AG08396 (cell line): ENCODE data around the gene CHSY1.
A peak's percentile ranks its signal among the peaks of the same experiment; 100 is the strongest.

Experiments
- DNase-seq: peaks from one replicate; pipeline ENCODE4 v3.0.0; 2012; ENCODE audit warnings: low spot score, mixed read lengths

CHSY1 gene

DNA sequence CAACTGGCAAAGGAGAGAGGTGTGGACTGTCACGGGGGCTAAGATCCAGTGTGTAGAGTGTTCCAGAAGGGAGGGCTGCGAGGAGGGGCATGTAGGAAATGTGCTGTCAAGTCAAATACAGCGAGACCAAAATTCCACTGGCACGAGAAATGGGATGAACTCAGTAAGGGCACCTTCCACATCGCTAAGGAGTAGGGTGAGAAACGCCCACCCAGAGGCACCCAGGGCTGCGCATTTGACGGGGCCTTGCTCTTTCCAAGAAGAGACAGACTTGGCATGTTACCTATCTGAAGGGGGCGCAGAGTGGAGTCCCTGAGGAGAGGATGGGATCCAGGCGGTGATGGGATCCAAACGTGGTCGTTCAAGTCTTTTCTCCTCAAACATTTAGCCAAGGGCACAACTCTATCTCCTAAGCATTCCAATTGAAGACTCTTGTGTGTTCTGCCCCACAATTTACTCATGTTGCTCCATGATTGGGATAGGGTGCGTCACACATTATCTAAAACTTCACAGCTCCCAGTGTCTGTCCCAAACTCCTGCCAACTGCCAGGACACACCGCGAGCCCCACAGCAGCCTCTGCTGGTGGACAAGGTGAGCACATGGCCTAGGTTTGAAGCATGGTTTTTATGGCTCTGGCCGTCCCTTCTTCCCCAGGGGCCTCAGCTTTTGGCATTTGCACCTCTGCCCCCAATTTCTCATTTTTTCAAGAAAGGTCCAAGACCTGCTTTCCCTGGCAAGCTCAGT lies 17.8 kb upstream of the CHSY1 start:
- no peak for DNase-seq

DNA sequence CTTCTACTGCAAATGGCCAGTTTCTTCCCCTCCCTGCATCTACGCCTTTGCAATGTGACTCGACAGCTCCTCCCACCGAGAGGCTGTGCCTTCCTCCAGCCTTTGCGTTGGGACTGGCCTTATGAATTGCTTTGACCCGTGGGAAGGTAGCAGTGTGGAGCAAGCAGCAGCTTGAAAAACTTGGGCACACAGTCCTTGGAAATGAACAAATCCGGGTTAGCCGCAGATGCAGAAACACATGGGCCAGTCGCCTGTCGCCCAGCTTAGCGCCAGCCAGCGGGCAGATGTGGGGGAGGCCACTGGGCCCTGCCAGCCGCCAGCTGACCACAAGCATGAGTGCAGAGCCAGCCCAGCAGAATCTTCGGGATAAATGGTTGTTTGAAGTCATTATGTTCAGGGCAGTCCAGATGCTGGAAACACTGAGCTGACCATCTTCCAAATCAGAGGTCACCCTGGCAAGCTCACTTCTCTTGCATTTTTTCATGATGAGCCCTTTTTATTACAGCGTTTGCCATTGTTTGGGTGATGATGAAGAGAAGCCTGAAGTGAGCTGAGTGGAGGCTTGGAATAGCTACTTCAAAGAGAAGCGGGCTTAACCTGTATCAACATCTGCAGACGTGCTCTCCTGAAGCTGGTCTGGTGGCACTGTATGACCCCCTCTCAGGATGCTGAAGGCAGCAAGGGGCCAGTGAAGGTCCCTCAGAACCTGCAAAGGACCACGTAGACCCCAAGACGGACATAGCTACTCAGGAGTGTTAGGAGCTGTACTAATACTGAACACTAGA lies 15.7 kb upstream of the CHSY1 start:
- DNase-seq: peak; percentile 86

DNA sequence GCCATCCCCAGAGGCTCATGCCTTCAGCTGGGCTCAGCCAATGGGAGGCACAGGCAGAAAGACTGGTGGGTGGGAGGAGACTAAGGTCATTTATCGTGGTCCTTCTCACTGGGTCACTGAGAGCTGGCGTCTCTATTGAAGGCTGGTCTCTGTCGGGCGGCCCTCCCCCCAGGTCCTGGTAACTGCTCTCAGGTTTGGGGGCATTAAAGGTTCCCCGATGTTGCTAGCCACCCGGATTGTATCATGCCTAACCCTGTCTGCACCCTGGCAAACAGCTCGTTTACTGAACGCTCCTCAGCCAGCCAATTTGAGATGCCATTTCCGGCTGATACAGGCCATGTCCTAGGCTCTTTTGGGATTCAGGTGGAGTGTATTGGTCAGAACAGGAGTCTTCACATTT lies 14.9 kb upstream of the CHSY1 start:
- DNase-seq: no peak

- DNase-seq: peak; percentile 35
Observed at GRCh38 chr15:101266034-101266433, 14.2 kb upstream of the CHSY1 start.

- no peak for DNase-seq
Observed at GRCh38 chr15:101264911-101265641, 13.2 kb upstream of the CHSY1 start.

GRCh38 chr15:101264011-101264410 lies 12.2 kb upstream of the CHSY1 start:
- DNase-seq: no peak

DNA sequence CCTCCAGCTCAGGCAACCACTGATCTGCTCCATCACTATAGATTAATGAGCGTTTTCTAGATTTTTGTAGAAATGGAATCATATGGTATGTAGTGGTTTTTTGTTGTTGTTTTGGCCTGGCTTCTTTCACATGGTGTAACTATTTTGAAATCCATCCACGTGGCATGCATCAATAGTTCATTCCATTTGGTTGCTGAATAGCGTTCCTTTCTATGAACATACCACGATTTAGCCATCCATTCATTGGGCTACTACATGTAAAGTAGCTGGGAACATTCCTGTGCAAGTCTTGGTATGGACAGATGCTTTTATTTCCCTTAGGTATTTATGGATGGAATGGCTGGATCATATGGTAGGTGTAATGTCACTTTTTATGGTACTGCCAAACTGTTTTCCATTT lies 10.7 kb upstream of the CHSY1 start:
- no peak for DNase-seq

DNA sequence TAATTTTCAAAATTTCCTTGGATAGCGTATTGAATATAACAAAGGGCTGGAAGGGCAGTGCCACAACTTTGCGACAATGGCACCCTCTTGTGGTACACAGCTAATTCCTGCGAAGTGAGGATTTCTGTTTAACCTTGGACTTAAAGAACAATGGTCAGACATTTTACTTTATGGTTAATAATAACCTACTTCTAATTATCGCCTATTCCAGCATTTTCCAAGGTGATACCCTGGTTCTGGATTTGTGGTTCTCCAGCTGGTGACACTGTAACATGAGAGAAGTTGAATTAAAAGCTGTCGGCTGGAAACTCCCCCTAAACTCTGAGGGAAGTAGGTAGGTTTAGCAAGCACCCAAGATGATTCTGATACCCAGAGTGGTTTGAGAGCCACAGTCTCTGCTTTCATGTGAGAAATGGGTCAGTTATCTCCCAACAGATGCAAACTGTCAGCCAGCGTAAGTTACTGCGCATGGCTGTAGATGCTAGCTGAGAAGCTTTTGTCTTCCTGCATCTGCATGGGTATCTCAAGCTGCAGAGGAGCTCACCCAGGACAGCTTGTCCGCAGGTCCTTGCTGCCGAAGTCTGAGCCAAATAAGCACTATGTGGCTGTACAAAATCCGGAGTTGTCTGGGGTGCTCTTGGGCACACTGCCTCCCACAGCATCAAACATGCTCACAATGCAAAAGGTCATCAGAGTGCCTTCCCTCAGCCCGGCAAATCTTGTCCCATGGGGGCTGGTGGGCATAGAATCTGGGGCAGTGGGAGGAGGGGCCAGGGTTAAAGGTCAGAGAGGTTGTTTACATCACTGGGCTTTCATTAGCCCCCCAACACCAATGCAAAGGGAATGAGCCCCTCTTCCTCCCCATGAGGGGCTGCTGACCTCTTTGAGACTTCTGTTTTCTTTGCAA lies 6.6 kb upstream of the CHSY1 start:
- peak; percentile 61 for DNase-seq

DNA sequence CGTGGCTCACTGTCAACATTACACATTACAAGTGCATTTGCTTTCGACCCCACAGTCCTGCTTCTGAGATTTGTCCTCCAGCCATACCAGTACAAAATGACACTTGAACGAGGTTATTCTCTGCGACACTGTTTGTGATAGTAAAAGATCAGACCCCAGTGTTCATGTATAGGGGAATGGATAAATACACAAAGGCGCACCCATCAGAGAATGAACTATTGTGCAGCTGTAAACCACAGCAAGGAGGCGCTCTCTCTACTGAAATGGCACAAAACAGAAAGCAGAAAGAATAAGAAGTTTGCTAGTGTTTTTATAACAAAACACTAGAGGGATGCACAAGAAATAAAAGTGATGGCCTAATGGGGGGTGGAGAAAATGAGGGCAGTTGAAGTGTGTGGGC lies 4.9 kb upstream of the CHSY1 start:
- DNase-seq: no peak

GRCh38 chr15:101255615-101256241 lies 3.9 kb upstream of the CHSY1 start:
- DNase-seq: peak; percentile 43

GRCh38 chr15:101255051-101255395 lies 3.2 kb upstream of the CHSY1 start:
- no peak for DNase-seq

DNA sequence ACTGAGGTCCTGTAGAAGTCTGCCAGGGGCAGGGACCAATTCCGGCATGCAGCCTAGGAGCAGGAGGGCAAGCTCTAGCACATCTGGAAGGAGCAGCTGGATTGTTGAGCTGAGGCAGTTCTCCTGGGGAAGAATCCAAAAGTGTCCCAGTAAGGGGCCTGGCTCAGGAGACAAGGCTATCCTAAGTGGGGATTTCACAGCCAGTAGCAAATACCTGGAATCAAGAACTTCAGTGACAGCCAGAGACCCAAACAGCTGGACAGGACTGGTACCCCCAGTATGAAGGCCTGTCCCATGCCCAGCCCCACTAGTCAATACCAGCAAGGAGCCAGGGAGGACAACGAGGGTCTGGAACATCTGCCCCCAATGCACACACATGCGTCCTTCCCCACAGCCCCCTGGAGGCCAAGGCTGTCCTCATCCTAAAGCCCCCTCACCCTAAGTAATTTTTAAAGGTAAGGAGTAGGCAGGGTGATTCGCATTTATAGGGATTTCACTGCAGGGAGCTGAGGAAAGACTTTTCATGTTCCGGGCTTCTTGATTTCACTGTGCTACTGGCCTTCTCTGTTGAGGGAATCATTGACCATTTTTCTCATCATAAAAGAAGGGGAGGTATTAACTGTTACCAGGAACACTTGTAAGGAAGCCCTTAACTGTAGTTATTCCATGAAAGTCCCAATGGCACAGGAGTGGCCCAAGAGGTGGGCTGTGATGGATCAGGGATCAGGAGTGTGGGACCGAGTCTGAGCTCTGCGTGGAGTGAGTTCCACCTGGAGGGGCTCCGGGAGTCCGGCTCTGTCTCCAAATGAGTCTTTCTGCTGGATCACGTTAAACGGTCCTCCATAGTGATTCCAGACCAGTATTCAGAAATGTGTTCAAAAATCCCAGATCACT lies 2.6 kb upstream of the CHSY1 start:
- no peak for DNase-seq

DNA sequence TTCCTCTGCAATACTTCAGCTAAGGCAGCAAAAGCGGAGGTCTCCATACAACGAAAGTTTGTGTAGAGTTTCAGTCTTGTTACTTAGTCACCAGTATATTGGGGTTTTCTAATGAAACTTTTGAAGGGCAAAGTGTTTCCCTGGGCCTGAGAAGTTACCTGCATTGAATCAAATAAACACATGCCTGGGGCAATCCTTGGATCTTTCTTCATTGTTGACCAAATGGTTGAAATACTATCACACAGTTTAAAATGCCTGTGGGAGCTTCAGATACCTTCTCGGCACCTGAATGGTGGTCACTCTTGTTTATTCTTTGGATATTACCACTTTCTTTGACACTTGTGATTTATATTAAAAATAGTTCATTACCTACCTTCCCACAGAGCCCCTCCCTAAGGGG lies 988 bp upstream of the CHSY1 start:
- DNase-seq: no peak

DNA sequence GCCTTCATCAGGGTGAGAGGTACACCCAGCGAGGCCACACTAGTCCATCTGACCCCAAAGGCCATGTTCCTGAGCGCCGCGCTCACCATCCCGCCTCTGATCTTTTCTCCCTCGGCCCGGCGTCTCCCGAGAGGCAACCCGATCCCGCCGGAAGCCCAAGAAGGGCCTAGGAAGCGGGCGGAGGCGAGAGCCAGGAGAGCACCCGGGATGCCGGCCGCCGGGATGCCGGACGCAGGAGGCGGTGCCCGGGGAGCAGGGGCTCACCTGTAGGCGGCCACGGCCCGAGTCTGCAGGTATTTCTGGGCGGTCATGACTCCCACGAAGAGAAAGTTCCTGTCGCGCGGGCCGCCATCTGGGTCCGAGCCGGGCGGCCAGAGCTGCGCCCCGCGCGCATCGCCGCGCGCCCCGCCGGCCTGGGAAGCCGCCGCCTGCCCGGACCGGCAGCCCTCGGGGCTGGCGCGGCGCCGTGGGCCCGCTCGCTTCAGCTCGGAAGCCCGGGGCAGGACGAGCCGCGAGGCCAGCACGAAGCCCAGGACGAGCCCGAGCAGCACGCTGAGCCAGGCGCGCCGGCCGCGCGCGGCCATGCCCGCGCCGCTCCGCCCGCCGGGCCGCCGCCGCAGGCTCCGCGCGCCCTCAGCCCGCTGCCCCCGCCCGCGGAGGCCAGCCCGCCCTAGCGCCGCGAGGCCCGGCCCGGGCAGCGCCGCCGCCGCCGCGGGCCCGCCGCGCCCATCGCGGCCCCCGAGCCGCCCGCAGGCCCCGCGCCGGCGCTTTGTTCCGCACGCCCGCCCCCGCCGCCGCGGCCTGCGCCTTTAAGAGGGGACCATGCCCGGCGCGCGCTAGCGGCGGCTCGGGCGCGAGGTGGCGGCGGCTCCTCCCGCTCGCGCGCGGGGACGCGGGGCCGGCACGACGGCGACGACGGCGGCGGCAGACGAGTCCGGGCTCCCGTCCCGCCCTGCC lies 697 bp downstream of the CHSY1 start:
- DNase-seq: peak; percentile 68

- peak; percentile 70 for DNase-seq
Observed at GRCh38 chr15:101250341-101250831, 1.5 kb downstream of the CHSY1 start.

DNA sequence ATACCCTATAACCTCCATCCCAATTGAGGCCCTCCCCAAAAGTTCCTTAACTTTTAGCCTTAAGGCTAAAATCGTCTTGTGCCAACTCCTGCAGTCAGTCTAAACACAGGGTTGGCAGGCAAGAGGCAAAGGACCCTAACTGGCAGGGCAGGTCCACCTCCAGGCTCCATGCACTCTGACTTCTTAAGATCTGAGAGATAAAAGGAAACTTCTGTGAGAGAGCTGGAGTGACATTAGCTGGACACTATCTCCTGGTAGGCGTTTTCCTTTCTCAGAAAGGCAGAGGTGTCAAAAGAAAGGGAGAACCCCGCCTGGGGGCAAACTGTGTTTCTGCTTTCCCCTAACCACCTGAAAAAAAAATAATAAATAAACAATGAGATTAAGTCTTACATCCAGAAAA lies 3.6 kb downstream of the CHSY1 start:
- no peak for DNase-seq

- DNase-seq: no peak
Observed at GRCh38 chr15:101246824-101247745, 4.8 kb downstream of the CHSY1 start.

DNA sequence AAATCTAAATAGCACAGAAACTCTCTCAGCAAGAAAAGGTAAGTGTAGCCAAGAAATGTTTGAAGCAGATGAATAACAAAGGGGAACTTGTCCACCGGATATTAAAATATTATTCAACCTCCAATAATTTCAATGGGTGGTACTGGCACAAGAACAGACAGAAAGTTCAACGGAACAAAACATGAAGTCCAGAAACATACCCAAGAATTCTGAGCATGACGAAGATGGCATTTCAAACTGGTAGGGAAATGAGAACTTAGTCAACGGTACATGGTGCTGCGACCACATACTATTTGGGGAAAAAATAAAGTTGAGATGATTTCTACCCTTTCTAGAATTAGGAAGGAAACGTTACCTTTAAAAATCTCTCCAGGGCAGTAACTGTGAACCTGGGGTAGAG lies 5.5 kb downstream of the CHSY1 start:
- no peak for DNase-seq
